ENCODE measurements around the gene HOXB9.

The HOXB9 gene

GRCh38 chr17:48610282-48611211 is 15.6 kb downstream of the HOXB9 start, which contains the start of gene HOXB7:
HOXB7 (minus strand) TSS chr17:48611017; CDS start chr17:48610918, 99 bp downstream.
- peak; percentile 57 for DNase-seq

DNA sequence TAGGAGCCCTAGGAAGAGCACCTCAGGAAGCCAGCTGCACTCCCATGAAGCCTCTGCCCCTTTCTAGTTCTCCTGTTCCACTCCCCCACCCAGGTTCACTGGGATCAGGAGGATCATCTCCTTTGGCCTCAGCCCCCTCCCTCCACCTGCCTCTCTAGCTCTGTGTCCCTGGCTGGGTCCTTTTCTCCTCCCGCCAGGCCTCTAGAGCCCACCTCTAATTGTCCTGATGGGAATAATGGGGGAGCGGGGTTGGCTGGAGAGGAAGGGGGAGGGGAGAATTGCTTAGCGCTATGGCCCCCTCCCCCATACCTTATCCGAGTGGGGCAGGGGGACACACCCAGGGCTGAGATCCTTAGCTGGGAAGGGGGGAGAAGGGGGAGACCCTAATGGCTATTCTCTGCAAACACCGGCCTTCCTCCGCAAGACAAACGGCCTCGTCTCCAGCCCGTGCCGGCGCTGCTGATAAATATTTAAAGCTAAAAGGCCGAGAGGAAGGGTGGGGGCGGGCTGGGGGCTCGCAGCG is 16.3 kb downstream of the HOXB9 start:
- no peak for DNase-seq

GRCh38 chr17:48609033-48609432 is 17.1 kb downstream of the HOXB9 start:
- DNase-seq = no peak

DNA sequence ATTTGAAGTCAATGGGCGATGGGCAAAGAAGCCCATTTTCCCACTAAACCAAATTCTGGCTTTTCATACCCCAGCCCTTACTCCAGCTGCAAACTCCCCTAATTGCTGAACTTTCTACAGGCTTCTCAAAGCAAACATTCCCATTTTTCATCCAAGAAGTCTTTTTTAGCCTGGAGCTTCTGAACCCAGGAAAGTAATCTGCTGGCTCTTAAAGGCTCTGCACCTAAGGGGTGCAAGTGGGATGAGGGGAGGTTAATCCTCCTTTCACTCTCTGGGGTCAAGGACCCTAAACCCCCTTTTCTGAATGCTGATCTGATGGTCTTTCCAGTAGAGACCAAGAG is 17.7 kb downstream of the HOXB9 start:
- DNase-seq = no peak

DNA sequence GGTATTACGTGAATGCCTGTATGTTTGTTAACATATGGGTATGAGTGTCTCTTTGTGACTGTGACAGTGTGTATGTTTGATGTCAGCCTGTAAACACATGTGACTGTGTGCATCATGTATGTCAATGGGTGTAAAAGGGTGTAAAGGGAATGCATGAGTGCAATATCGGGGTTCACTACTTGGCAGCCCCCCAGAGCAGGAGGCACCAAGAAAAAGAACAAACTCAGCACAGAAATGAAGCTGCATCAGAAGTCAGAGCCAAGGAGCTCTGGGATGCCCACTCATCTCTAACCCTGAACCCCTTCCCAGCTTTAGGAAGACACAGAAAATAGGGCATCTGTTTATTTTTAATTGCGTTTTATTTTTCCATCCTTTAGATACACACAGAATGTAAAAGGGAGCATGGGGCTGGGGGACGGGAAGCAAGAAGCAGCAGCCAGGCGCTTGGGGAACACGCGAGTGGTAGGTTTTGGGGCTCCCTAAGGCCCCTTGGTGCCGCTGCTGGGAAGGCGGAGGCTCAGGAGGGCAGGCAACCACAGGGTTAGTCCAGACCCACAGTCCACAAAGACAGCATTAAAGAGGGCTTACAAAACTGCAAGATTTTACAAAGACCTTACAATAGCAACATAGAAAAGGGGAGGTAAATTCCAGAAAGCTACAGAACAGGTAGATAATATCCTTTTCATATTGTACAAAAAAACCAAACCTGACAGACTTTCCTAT is 19.1 kb downstream of the HOXB9 start:
- no peak for DNase-seq

DNA sequence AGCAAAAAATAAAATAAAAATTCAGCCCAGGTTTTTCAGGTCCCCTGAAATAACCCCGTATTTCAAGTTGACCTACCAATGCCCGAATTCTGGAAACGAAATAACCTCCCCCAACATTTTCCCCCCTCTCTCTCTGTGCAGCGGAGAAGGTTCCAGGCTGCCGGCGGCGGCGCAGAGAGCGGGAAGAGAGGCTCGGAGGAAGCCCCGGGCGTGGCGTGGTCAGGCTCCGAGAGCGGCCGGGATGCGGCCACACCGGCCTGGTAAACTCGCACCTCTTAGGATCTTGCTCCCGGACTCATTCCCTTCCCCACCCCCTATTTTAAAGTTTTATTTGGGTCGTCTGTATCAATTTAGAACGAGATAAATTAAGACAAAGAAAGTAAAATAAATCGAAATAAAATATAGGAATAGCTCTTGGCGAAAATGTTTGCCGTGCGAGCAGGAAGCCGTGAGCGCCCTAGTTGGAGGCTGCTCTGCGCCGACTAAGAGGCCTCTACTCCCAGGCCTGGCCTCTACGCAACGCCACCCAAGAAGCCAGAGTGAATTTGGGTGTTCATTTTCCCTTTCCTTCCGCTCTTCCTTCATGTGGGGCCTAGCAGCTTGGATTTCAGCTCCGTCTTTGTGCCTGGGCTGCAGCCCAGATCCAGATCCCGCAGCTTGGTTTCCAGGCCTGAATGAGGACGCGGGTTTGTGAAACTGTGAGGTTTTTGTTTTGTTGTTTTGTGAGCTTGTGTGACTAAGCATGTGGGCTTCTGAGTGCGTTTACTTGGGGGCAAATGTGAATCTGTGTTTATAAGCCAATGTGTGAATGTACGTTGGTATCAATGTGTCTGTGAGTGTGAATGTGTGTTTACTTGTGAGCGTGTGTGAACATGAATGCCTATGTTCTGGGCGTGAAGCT is 19.9 kb downstream of the HOXB9 start:
- DNase-seq = no peak

DNA sequence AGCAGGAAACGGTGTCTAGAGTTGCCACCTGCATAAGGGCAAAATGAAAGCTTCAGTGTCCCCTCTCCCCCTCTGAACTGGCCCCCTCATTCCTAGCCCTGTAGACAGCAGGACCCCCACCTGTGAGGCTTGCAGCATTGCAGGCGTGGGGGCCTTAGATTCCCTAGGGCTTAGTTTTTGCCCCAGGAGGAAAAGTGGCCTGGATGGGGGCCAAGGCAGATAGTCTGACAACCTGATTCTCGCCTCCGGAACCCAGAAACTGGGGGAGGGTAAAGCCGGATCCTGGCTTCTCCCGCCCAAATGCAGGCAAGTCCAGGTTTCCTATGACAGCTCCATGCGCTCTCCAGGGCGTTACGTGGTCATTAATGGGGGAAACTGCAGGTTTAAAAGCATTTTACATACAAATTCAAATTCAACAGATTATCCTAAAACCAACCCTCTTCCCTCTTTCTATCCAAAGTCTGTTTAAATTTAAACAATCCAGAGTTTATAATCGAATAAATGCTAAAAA is 20.7 kb downstream of the HOXB9 start:
- no peak for DNase-seq

DNA sequence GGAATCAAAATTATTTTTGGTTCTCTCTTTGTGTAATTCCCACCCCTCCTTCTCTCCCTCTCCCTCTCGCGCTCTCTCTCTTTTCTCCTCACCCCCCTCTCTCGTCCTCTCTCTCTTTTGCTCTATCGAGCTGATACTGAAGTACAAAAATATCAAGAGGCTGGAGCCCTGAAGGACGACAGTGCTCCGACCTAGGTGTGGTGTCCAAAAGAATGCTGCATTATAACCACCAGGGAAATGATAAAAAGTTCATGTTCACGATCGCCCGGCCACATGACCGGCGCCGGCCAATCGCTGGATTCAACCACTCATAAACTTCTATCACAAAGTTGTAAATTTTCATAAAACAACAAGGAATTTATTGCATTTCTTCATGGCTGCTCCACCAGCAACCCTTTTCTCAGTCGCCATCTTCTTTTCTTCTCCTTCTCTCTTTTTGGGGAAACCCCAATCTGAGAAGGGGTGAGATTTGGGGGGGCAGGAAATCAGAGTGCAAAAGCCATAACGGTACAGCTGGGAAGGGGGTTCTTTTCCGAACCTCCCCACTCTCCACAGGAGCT is 21.3 kb downstream of the HOXB9 start, which contains the start of gene HOXB6:
TSS of gene HOXB6 (minus strand) at position 217 of the 560 bp plus-strand sequence. CDS start 6,836 bp downstream, outside the sequence.
- no peak for DNase-seq

- no peak for DNase-seq
These were observed 22.0 kb downstream of the HOXB9 start for GRCh38 chr17:48603959-48604769.

DNA sequence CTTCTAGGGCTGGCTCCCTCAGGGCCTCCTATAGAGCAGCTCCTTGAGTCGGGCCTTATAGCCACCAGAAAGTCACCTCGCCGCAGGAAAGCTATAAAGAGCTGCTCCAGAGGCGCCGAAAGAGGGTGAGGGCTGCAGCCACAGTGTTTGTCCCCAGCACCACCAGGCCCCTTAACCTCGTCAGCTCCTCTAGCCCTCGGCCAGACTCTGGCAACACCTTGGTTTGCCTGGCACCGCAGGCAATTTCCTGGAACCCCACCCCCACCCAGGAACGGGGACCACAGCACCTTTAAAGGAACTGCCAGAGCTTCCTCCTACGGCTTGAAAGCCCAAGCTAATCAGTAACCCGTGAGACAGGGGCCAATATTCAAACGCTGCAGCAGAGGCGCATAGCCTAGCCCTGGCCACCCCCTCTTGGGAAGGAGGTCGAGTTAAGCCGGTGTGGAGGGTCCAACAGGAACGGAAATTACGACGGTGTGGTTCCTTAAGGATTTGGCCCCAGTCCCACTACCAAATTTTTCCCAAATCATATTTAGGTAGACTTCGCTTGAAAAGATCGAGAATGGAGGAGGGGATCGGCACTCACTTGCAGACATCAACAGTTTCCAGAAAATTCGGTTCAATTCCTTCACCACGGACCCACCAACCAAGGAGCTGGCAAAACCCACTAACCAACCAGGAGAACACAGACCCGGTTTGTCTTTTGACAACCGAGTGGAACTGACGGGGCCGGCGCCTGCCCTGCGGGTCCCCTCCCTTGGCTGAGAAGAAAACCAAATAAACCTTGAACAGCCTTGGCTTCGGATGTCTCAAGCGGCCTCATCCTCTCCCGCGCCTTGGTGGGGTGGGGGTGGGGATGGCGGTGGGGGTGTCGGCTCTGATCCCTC is 24.4 kb downstream of the HOXB9 start:
- DNase-seq = no peak

GRCh38 chr17:48601207-48601538 is 25.0 kb downstream of the HOXB9 start:
- no peak for DNase-seq

- DNase-seq = no peak
These were observed 25.7 kb downstream of the HOXB9 start for GRCh38 chr17:48600244-48601098.

GRCh38 chr17:48599354-48599753 is 26.8 kb downstream of the HOXB9 start:
- DNase-seq = no peak

DNA sequence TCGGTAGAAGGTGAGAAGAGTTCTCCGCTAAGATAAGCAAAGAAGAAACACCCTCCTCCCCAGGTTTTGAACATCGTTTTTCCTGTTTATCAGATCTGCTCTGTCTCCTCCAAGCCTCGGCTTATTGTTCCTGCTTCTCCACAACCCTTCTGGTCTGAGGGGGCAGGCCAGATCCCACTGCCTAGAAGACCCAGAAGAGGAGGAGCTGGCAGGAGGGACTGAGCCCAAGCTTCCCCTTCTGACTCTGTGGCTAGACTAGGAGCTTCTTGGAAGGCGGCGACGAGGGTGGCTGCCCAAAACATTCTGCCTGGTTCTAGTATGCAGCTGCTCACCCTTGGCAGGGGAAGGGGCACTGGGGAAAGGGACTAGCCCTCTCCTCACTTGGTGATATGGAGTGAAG is 27.4 kb downstream of the HOXB9 start:
- no peak for DNase-seq

DNA sequence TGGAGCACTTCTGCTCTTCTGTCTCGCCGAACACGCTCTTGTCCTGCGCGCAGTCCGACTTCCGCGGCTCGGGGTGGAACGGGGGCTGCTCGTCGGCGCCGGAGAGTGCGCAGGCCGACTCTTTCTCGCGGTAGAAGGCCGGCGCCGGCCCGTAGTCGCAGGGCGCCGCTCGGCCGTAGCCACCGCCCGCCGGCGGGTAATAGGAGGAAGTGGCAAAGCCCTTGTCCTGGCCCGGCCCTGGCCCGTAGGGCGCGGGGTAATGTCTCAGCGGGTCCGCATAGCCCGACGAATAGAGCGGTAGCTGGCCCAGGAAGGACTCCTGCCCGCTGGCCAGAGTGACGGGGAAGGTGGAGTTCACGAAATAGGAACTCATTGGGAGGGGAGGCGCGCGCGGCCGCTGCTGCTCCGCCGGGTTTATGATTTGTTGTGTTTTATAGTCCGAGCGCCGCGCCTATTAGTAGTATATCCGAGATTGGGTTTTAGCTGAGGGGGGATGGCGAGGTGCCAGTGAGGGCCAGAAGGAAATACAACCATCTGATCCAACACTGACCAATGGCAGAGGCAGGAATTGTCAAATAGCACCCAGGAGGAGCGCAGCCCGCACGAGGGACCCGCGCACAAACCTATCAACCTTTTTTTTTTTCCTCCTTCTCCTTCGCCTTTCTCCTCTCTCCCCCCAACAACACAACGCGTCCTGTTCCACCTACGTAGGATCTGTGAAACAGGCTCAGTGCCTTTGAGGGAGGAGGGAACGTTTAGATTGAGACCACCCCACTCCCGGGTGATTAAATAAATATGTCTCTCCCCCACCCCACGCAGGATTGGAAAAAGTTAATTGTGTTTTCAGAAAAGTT is 28.2 kb downstream of the HOXB9 start:
- DNase-seq = peak; percentile 53

GRCh38 chr17:48597528-48597777 is 28.7 kb downstream of the HOXB9 start:
- no peak for DNase-seq

DNA sequence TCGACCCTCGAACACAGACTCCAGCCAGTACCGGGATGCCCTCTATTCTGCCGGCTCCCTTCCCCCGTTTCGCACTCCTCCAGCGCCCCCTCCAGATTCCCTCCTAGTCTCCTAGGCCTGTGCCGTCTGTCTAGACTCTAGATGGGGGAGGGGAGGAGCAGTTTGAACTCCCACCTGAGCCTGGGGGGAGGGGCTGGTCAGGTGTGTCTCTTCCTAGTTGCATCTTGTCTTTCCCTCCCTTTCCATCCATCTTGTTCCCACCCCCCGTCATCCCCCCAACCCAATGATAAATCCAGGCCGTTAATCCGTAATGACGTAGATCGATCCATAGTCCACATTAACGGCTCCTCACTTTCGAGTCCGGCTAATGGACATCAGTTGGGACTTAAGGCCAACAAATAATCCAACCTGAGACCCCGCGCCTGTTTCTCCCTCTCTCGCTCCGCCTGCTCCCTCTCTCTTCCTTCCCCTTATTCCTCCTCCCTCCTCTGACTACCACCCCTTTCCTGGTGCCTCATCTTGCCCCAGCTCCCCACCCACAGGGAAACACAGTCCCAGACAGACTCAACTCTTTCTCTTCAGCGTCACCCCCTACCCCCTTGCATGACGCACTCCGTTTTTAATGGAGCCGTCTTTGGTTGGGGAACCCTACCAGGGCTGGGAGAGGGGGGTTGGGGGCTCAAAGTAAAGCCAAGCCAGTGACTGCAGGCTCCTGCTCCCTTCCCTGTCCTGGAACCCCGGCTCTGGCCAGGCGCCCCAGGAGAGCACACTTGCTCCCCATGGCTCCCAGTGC is 29.2 kb downstream of the HOXB9 start:
- DNase-seq = no peak

All from CD4-positive, alpha-beta T cell treated with Interleukin-6 for 4 hours (primary cell).